Calu3 (cell line): Measurements from ENCODE around the gene IRF7. TPM values are rescaled to one million over a fixed set of nuclear protein-coding genes. Genes with fewer than 3 reads are reported as not detected.

Experiments used
- BruUV-seq: library from RNA; stranded (reverse); fragments of 400-500 nt; replicated peaks from 2 replicates; lab custom pipeline; 2021; lab: Mats Ljungman, UMichigan
- CTCF ChIA-PET: fragments of 300-600 bp; sonication (Branson Sonifier 250); formaldehyde crosslinking; loops from one replicate; lab custom pipeline; 2022; ENCODE audit warnings: antibody characterized with exemption; lab: Charles Lee
- DNase-seq: peaks from one replicate; pipeline ENCODE4 v3.0.0; 2022
- H3K27ac Mint-ChIP-seq: one replicate; pipeline ENCODE4 v1.8.0; 2022; ENCODE audit warnings: mixed read lengths; ENCODE audit not compliant: unreplicated experiment
- H3K27me3 Mint-ChIP-seq: one replicate; pipeline ENCODE4 v1.8.0; 2022; ENCODE audit warnings: mixed read lengths; ENCODE audit not compliant: unreplicated experiment
- H3K36me3 Mint-ChIP-seq: one replicate; pipeline ENCODE4 v1.8.0; 2022; ENCODE audit warnings: mild to moderate bottlenecking, moderate library complexity, mixed read lengths; ENCODE audit not compliant: insufficient read depth, unreplicated experiment
- H3K4me1 Mint-ChIP-seq: one replicate; pipeline ENCODE4 v1.8.0; 2022; ENCODE audit warnings: mild to moderate bottlenecking, low read depth, mixed read lengths; ENCODE audit not compliant: unreplicated experiment
- H3K4me3 Mint-ChIP-seq: one replicate; pipeline ENCODE4 v1.8.0; 2022; ENCODE audit warnings: mild to moderate bottlenecking, low read depth, moderate library complexity, mixed read lengths; ENCODE audit not compliant: unreplicated experiment
- H3K9me3 Mint-ChIP-seq: one replicate; pipeline ENCODE4 v1.8.0; 2022; ENCODE audit warnings: low read depth, mixed read lengths; ENCODE audit not compliant: unreplicated experiment
- intact Hi-C: fragments of 100-400 bp; cut with micrococcal nuclease; formaldehyde crosslinking; loops from one replicate; pipeline ENCODE4 v1.10.0; 2022; ENCODE audit not compliant: unreplicated experiment
- total RNA-seq: library from RNA; stranded (reverse); gene quantifications from 2 replicates; pipeline ENCODE4 v1.2.3, GENCODE V29; 2022
- TF ChIP-seq, protein P1 (sequence below): fragments of 200-600 bp; IDR thresholded peaks from one replicate; pipeline ENCODE4 v1.8.0; 2022; ENCODE audit warnings: antibody characterized with exemption; ENCODE audit not compliant: unreplicated experiment

Gene IRF7
- total RNA-seq, 1 experiment from 2014 or later, result 48.7 TPM

GRCh38 chr11:569158-569885 is 46.4 kb downstream of the IRF7 start:
- intact Hi-C loops, result loop anchor here (10.0 kb wide), 1 partner anchor 135 kb away; the partner anchor contains the start of gene EPS8L2
- TF ChIP-seq, protein P1, sequence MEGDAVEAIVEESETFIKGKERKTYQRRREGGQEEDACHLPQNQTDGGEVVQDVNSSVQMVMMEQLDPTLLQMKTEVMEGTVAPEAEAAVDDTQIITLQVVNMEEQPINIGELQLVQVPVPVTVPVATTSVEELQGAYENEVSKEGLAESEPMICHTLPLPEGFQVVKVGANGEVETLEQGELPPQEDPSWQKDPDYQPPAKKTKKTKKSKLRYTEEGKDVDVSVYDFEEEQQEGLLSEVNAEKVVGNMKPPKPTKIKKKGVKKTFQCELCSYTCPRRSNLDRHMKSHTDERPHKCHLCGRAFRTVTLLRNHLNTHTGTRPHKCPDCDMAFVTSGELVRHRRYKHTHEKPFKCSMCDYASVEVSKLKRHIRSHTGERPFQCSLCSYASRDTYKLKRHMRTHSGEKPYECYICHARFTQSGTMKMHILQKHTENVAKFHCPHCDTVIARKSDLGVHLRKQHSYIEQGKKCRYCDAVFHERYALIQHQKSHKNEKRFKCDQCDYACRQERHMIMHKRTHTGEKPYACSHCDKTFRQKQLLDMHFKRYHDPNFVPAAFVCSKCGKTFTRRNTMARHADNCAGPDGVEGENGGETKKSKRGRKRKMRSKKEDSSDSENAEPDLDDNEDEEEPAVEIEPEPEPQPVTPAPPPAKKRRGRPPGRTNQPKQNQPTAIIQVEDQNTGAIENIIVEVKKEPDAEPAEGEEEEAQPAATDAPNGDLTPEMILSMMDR, result no peak
- Mint-ChIP-seq H3K36me3 (peaks cover 36% of the 10 kb centered on the region), H3K4me3 (peak overlapping the region; percentile 71), H3K4me1 (peaks cover 3% of the 10 kb centered on the region), H3K27me3 (peaks cover 4% of the 10 kb centered on the region), H3K9me3 (no peaks in the 10 kb centered on the region), H3K27ac (no peak overlapping the region)
- DNase-seq, result no peak
- CTCF ChIA-PET, result no interaction called here
- BruUV-seq, result no TSS peak

DNA sequence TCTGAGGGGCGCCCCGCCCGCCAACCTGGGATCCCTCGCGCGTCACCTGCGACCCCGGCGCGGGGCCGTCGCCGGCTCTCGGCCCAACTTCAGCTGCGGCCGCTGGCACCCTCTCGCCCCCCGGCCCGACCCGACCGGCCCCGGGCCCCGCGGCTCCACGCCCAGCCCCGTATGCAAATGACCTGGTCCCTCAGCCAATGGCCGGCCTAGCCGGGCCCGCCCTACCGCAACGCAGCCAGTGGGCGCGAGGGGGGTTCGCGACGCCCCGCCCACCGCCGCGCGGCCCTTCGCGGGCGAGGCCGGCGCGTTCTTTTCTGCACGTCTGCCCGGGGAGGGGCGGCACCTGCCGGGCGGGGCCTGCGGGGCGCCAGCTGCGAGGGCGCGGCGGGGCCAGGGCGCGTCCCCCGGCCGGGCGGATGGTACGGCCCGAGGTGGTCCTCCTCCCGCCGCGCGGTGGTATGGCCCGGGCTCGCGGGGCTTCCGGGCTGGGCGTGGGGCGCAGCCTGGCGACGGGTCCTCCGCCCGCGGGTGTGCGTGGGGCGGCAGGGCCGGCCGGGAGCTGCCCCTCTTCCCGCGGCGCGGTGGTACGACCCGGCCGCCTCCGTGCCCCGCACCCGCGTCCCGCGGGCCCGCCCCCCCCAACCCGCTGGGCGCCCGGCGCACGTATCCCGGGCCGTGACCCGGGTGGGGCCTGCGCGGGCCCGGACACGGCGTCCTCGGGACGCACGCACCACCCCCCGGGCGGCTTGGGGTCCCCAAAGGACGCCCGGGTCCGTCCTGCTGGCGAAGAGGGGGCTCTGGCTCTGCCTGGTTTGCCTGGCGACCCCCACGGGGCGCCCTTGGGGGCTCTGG is 47.2 kb downstream of the IRF7 start:
- intact Hi-C loops, result loop anchor here (10.0 kb wide), 1 partner anchor 136 kb away; the partner anchor contains the start of gene EPS8L2
- Mint-ChIP-seq H3K4me1 (no peaks in the 10 kb centered on the region), H3K27ac (no peak overlapping the region)

DNA sequence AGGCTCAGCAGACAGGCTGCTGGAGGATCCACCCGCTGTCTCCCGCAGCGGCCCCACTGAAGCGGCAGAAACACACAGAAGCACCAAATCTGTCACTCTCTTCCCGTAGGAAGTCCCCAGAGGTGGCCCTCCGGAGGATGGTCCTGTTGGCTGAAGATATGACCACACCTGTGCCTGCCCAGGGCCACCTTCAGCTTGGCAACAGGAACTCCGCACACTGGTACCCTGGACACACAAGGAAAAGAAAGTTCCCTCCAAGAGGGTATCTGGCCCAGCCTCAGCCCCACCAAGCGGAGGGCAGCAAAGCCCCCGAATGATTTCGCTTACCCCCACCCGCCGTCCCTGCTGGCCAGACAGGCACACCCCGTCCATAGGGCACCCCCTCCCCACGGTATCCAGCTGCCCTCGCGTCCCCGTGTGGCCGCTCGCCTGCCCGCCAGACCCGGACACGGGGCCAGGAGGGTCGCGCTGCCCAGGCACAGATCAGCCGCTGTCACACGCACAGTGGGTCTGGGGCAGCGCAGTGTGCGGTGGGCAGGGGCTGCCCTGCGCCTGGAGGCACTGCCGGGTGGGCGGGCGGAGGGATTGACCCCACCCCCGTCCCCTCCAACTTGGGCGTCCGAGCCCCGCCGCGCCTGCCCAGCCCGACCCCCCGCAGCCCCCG is 48.0 kb downstream of the IRF7 start:
- BruUV-seq, result TSS peak; percentile 22
- H3K4me1 Mint-ChIP-seq, result no peaks in the 10 kb centered on the region
- no peaks in the 10 kb centered on the region for H3K27me3 Mint-ChIP-seq
- H3K36me3 Mint-ChIP-seq, result peaks cover 49% of the 10 kb centered on the region
- no peak for DNase-seq
- TF ChIP-seq, protein P1, result no peak
- CTCF ChIA-PET, result no interaction called here
- no peaks in the 10 kb centered on the region for H3K9me3 Mint-ChIP-seq
- peak overlapping the region; percentile 71 for H3K4me3 Mint-ChIP-seq
- intact Hi-C loops, result loop anchor here (10.0 kb wide), 1 partner anchor 137 kb away; the partner anchor contains the start of gene EPS8L2
- peak overlapping the region; percentile 34 for H3K27ac Mint-ChIP-seq

More for the DNA sequence above, 47.2 kb downstream of the IRF7 start:
- TF ChIP-seq, protein P1, result no peak
- CTCF ChIA-PET, result no interaction called here
- Mint-ChIP-seq H3K27me3 (no peaks in the 10 kb centered on the region), H3K9me3 (no peaks in the 10 kb centered on the region), H3K36me3 (peaks cover 44% of the 10 kb centered on the region), H3K4me3 (peak overlapping the region; percentile 71)
- peak; percentile 97 for DNase-seq
- no TSS peak for BruUV-seq

GRCh38 chr11:567011-567628 is 48.6 kb downstream of the IRF7 start:
- CTCF ChIA-PET, result no interaction called here
- BruUV-seq, result no TSS peak
- TF ChIP-seq, protein P1, result no peak
- Mint-ChIP-seq H3K36me3 (peaks cover 55% of the 10 kb centered on the region), H3K4me1 (no peaks in the 10 kb centered on the region), H3K9me3 (no peaks in the 10 kb centered on the region), H3K27ac (peak overlapping the region; percentile 34), H3K4me3 (peak overlapping the region; percentile 71), H3K27me3 (no peaks in the 10 kb centered on the region)
- no peak for DNase-seq
- intact Hi-C loops, result loop anchor here (10.0 kb wide), 1 partner anchor 138 kb away; the partner anchor contains the start of gene EPS8L2
